SH-SY5Y (cell line): ENCODE results near the gene PCSK5.

Experiments
- GATA2 ChIP-seq: IDR thresholded peaks from 2 replicates; pipeline ENCODE4 v1.6.1; 2011; ENCODE audit warnings: mild to moderate bottlenecking, low read depth, low read length
- GATA3 ChIP-seq: IDR thresholded peaks from 2 replicates; pipeline ENCODE4 v1.6.1; 2011; ENCODE audit warnings: low read depth, mild to moderate bottlenecking, low read length, moderate library complexity

DNA sequence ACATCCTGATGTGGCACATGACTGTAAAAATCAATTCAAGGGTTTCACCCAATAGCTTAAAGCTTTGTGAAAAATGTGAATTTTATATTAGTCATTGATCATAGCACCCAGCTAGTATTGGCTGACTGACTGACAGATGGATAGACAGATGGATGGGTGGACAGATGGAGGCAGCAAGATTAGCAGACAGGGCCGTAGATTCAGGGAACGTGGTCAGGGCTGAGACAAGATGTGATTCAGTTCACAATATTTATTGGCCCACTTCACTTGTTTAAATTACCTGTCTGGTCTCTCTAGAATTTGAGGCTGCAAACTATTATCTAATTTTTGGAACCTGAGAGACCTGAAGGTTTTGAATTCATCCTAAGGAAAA is 12.0 kb upstream of the PCSK5 start:
- TF ChIP-seq GATA3 (no peak), GATA2 (no peak)
